Hematopoietic multipotent progenitor cell treated with erythropoietin and hydrocortisone succinate and interleukin-3 and kit ligand, for 6 days (in vitro differentiated cells): ENCODE results near the gene CHCHD10.
A peak's percentile ranks its signal among the peaks of the same experiment; 100 is the strongest.
"Not testable (repeated sequence)": the region's sequence is repeated elsewhere in the genome, so short reads cannot be mapped to it uniquely, and the experiment has no call there.

Experiments used
- DNase-seq: peaks from one replicate; pipeline ENCODE4 v3.0.0-alpha.2; 2015

Gene CHCHD10

GRCh38 chr22:23744485-23744884, 23.3 kb downstream of the CHCHD10 start:
- DNase-seq: no peak

GRCh38 chr22:23744001-23744400, 23.8 kb downstream of the CHCHD10 start:
- DNase-seq: no peak

- DNase-seq: no peak
Measured at GRCh38 chr22:23743303-23743705, 24.5 kb downstream of the CHCHD10 start.

GRCh38 chr22:23742505-23743264, 25.1 kb downstream of the CHCHD10 start:
- DNase-seq: no peak

DNA sequence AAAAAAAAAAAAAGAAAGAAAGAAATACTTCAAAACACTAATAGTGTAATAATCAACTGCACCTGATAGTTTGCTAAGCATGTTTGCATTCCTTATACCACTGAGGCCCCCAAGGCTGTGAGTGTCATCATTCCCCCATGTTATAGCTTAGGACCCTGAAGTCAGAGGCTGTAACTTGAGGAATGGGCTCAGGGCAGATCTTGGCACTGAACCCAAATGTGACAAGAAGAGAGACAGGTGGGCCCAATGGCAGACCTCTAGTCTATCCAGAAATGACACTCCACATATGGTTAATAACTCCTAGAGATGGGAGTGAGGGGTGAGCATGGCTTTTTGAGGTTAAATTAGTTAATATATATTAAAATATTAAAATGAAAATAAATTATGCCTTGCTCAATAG, 30.1 kb downstream of the CHCHD10 start:
- DNase-seq: no peak

- not testable (repeated sequence) for DNase-seq
Measured at GRCh38 chr22:23728108-23728507, 39.7 kb downstream of the CHCHD10 start.

DNA sequence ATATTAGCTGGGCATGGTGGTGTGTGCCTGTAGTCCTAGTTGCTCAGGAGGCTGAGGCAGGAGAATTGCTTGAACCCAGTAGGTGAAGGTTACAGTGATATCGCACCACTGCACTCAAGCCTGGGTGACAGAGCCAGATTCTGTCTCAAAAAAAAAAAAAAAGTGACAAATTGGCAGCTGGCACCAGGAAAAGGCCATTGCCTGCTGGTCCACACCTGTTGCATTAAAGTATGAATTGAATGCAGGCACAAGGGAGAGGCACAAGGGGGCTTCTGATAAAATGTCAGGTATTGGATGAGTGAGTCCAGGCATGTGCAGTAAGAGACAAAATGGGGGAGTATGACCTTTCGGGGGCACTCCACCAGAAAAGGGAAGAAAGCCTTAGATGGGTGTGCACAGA, 45.0 kb downstream of the CHCHD10 start:
- DNase-seq: no peak

- DNase-seq: no peak
Measured at GRCh38 chr22:23722160-23722559, 45.6 kb downstream of the CHCHD10 start.

- DNase-seq: no peak
Measured at GRCh38 chr22:23720855-23721254, 46.9 kb downstream of the CHCHD10 start.

DNA sequence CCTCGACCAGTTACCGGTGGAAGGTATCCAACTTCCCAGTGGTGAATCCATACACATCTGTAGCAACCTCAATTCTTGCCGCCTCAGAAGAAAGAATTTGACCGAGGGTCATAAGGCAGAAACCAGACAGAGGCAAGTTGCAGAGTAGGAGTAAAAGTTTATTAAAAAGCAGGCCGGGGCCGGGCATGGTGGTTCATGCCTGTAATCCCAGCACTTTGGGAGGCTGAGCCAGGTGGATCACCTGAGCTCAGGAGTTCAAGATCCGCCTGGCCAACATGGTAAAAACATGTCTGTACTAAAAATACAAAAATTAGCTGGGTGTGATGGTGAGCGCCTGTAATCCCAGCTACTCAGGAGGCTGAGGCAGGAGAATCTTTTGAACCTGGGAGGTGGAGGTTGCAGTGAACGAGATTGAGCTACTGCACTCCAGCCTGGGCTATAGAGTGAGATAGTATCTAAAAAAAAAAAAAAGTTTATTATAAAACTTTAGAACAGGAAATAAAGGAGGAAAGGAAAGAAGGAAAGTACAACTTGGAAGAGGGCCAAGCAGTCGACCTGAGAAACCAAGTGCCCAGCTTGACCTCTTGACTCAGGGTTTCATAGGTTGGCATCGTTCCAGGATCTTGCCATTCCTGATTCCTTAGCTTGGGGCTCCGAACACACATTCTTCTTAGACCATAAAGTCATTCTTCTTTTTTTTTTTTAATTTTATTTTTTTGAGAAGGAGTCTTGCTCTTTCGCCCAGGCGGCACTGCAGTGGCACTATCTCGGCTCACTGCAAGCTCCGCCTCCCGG, 49.2 kb downstream of the CHCHD10 start:
- no peak for DNase-seq

DNA sequence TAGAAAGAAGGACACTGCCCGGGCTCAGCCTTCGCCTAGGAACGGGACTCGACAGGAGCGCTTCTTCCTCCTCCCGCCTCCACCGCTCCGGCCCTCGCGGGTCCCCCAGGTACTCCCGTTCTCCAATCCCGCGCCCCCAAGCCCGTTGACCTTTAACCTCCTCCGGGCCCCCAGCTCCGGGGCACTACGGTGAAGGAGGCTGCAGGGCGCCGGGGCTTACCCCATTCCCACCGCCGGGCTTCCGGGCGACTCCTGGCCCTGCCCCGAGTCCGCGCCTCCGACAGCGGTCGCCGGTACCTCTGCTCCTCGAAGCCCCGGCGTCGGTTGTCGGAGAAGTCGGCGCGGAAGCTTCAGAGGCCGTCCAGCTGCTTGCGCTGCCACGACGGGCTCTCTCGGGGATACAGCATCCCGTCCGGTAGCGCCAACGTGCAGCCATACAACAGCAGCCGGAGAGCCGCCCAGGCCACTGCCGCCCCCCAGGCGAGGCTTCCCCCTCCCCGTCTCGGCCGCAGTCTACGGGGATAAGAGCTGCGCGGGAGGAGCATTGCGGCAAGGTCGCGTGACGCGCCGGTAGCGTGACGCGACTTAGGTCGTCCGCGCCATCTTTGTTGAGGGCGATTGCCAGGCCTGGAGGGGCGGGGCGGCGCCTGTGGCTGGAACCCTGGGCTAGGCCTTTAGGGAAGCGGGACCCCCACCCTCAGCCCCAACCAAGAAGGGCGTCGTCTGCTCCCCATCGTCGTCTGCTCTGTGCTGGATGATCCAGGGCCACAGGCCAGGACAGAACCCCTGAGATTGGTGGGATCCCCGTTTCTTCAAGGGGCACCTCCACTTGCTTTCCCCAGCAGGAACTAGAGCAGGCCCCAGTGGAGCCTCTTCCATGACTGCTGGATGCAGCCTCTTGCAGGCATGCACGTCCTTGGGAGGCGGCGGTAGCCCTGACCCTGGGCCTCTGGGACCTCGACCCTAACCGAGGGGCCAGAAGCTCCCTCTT, 50.7 kb downstream of the CHCHD10 start:
- peak; percentile 96 for DNase-seq
